HCT116 (cell line): ENCODE data around the gene SLC5A6. TPM values are rescaled to one million over a fixed set of nuclear protein-coding genes. Genes with fewer than 3 reads are reported as not detected.

Experiments used
- ATAC-seq: fragments of 200-7000 bp; cut with Tn5 transposase; 2 replicates; pipeline ENCODE4 v1.9.1; 2020; ENCODE audit warnings: mild to moderate bottlenecking, moderate library complexity
- BruUV-seq: library from RNA; stranded (reverse); fragments of 400-500 nt; replicated peaks from 2 replicates; lab custom pipeline; 2021; lab: Mats Ljungman, UMichigan
- CTCF ChIA-PET: fragments of 300-600 bp; sonication (Branson Sonifier 250); formaldehyde crosslinking; loops from one replicate; lab custom pipeline; 2021; ENCODE audit warnings: antibody characterized with exemption; lab: Charles Lee
- POLR2A ChIA-PET: fragments of 300-600, 350-600 bp; sonication (Branson Sonifier 250); formaldehyde crosslinking; loops from one replicate; lab custom pipeline; 2021; ENCODE audit warnings: antibody characterized with exemption; lab: Charles Lee
- RAD21 ChIA-PET, 2 experiments: fragments of 300-600 bp; sonication (Branson Sonifier 250); formaldehyde crosslinking; loops; one replicate each; lab custom pipeline; 2023; ENCODE audit warnings: low total read pairs in 2 of 2; ENCODE audit not compliant: uncharacterized antibody in 2 of 2, unreplicated experiment in 2 of 2, low non-redundant PET in 1 of 2; lab: Charles Lee
- DNase-seq: peaks from one replicate; pipeline ENCODE4 v3.0.0-alpha.2; 2010; ENCODE audit warnings: low read depth, low spot score
- H2AFZ ChIP-seq: fragments of 200-600 bp; shearing (Covaris generic), sonication (generic); 2 replicates; pipeline ENCODE4 v1.6.1; 2017; ENCODE audit warnings: low read depth, mixed run types, mixed read lengths, antibody characterized with exemption, low read length; ENCODE audit not compliant: poor library complexity, severe bottlenecking
- H3K27ac ChIP-seq: 2 replicates; pipeline ENCODE4 v1.5.1; 2012; ENCODE audit warnings: low read depth, low read length
- H3K27me3 ChIP-seq: fragments of 200-600 bp; sonication (generic); 2 replicates; pipeline ENCODE4 v1.6.1; 2016; ENCODE audit warnings: mixed run types, low read length, mixed read lengths; ENCODE audit not compliant: insufficient read depth
- H3K36me3 ChIP-seq, 2 experiments: fragments of 200-500 bp in 1 of 2; fragments of 200-600 bp in 1 of 2; sonication (Bioruptor generic) in 1 of 2; sonication (generic) in 1 of 2; 2 replicates each; pipeline versions ENCODE4 v1.5.1 to v1.6.1; 2014 to 2016; ENCODE audit warnings: low read length in 2 of 2, inconsistent platforms in 1 of 2, mixed read lengths in 1 of 2, mixed run types in 1 of 2; ENCODE audit not compliant: insufficient read depth in 2 of 2, control insufficient read depth in 1 of 2
- H3K4me1 ChIP-seq, 2 experiments: fragments of 200-600 bp in 1 of 2; sonication (generic) in 1 of 2; 2 replicates each; pipeline versions ENCODE4 v1.5.1 to v1.6.1; 2012 to 2017; ENCODE audit warnings: low read length in 2 of 2, inconsistent platforms in 1 of 2, mild to moderate bottlenecking in 1 of 2, mixed read lengths in 1 of 2, mixed run types in 1 of 2, moderate library complexity in 1 of 2; ENCODE audit not compliant: insufficient read depth in 2 of 2, control insufficient read depth in 1 of 2
- H3K4me2 ChIP-seq: fragments of 200-600 bp; sonication (generic); 2 replicates; pipeline ENCODE4 v1.6.1; 2017; ENCODE audit warnings: mixed run types, low read length, mixed read lengths
- H3K4me3 ChIP-seq, 2 experiments: fragments of 200-600 bp in 1 of 2; sonication (generic) in 1 of 2; replicated peaks in 1 of 2; 2 replicates each; pipeline ENCODE4 v1.5.1; 2011 to 2016; ENCODE audit warnings: low read length in 2 of 2, control low read depth in 1 of 2, low read depth in 1 of 2, mild to moderate bottlenecking in 1 of 2, mixed read lengths in 1 of 2, mixed run types in 1 of 2
- H3K79me2 ChIP-seq: fragments of 200-600 bp; sonication (generic); 2 replicates; pipeline ENCODE4 v1.6.1; 2017; ENCODE audit warnings: mild to moderate bottlenecking, mixed run types, low read length, moderate library complexity, mixed read lengths; ENCODE audit not compliant: insufficient read depth
- H3K9ac ChIP-seq: fragments of 200-600 bp; sonication (generic); 2 replicates; pipeline ENCODE4 v1.6.1; 2016; ENCODE audit warnings: low read length, mixed read lengths
- H3K9me2 ChIP-seq: fragments of 200-600 bp; sonication (generic), shearing (Covaris generic); 2 replicates; pipeline ENCODE4 v1.6.1; 2017; ENCODE audit warnings: mixed run types, mild to moderate bottlenecking, moderate library complexity; ENCODE audit not compliant: insufficient read depth
- H3K9me3 ChIP-seq, 2 experiments: fragments of 200-500 bp in 1 of 2; fragments of 200-600 bp in 1 of 2; sonication (Bioruptor generic) in 1 of 2; sonication (generic) in 1 of 2; 2 replicates each; pipeline ENCODE4 v1.6.1; 2014 to 2017; ENCODE audit warnings: low read length in 2 of 2, mixed read lengths in 2 of 2, inconsistent platforms in 1 of 2, low read depth in 1 of 2, mild to moderate bottlenecking in 1 of 2, mixed run types in 1 of 2, moderate library complexity in 1 of 2; ENCODE audit not compliant: control insufficient read depth in 1 of 2, insufficient read depth in 1 of 2
- H4K20me1 ChIP-seq: fragments of 200-600 bp; sonication (generic), shearing (Covaris generic); 2 replicates; pipeline ENCODE4 v1.6.1; 2017; ENCODE audit warnings: mixed run types, mild to moderate bottlenecking, moderate library complexity; ENCODE audit not compliant: insufficient read depth
- CTCF ChIP-seq, 3 experiments: fragments of 200-600 bp in 1 of 3; sonication (generic) in 1 of 3; IDR thresholded peaks in 2 of 3; conservative IDR thresholded peaks in 1 of 3; 2 replicates each; pipeline ENCODE4 v1.5.1; 2012 to 2017; ENCODE audit warnings: low read depth in 2 of 3, low read length in 2 of 3, antibody characterized with exemption in 1 of 3, borderline replicate concordance in 1 of 3, control low read depth in 1 of 3, mild to moderate bottlenecking in 1 of 3, mixed read lengths in 1 of 3, mixed run types in 1 of 3, moderate library complexity in 1 of 3; ENCODE audit not compliant: insufficient read depth in 1 of 3
- ELF1 ChIP-seq: IDR thresholded peaks from 2 replicates; pipeline ENCODE4 v1.6.1; 2012; ENCODE audit warnings: low read depth, borderline replicate concordance
- JUND ChIP-seq: IDR thresholded peaks from 2 replicates; pipeline ENCODE4 v1.6.1; 2012
- POLR2A ChIP-seq: IDR thresholded peaks from 2 replicates; pipeline ENCODE4 v1.7.0; 2011; ENCODE audit warnings: borderline replicate concordance; ENCODE audit not compliant: insufficient read depth, insufficient read length; ENCODE audit errors: extremely low read depth
- RAD21 ChIP-seq: IDR thresholded peaks from 2 replicates; pipeline ENCODE4 v1.6.1; 2012; ENCODE audit warnings: low read depth, mild to moderate bottlenecking
- SIN3A ChIP-seq: IDR thresholded peaks from 2 replicates; pipeline ENCODE4 v1.6.1; 2012; ENCODE audit warnings: low read depth
- SRF ChIP-seq: IDR thresholded peaks from 2 replicates; pipeline ENCODE4 v1.6.1; 2012; ENCODE audit warnings: low read depth
- ZNF274 ChIP-seq: fragments of 200-500 bp; sonication (Bioruptor generic); IDR thresholded peaks from 2 replicates; pipeline ENCODE4 v1.6.1; 2014; ENCODE audit warnings: mild to moderate bottlenecking, low read depth, low read length, inconsistent platforms
- intact Hi-C: fragments of 100-400 bp; cut with micrococcal nuclease; formaldehyde crosslinking; loops from 2 replicates; pipeline ENCODE4 v1.10.0; 2022
- total RNA-seq: library from RNA; stranded (reverse); gene quantifications from one replicate; pipeline ENCODE4 v1.2.1, GENCODE V29; 2021; ENCODE audit not compliant: unreplicated experiment

The SLC5A6 gene
- total RNA-seq, 1 experiment from 2014 or later = 55.4 TPM

GRCh38 chr2:27164960-27165763, 46.9 kb downstream of the SLC5A6 start:
- Histone ChIP-seq H3K79me2 (no peaks in the 10 kb centered on the region), H3K9me3 (no peaks in the 10 kb centered on the region), H3K27ac (no peak overlapping the region), H3K27me3 (no peaks in the 10 kb centered on the region), H2AFZ (no peak overlapping the region), H3K4me1 (peaks cover 0 to 6% of the 10 kb centered on the region in 2 experiments; a peak in 1 of 4 replicates), H3K9ac (no peak overlapping the region), H4K20me1 (no peaks in the 10 kb centered on the region), H3K4me3 (no peak overlapping the region), H3K36me3 (no peaks in the 10 kb centered on the region), H3K9me2 (no peaks in the 10 kb centered on the region), H3K4me2 (no peak overlapping the region)
- ATAC-seq (no peak), DNase-seq (no peak)
- POLR2A ChIA-PET = no interaction called here
- BruUV-seq = no TSS peak
- CTCF ChIA-PET = no interaction called here
- intact Hi-C loops = no loop called here
- RAD21 ChIA-PET = no interaction called here
- TF ChIP-seq RAD21 (no peak), POLR2A (no peak), SIN3A (no peak), SRF (no peak), JUND (no peak), ZNF274 (no peak), ELF1 (no peak)

- no peak overlapping the region for H2AFZ ChIP-seq
- H3K4me3 ChIP-seq = no peak overlapping the region
- ATAC-seq = no peak
- H3K9me3 ChIP-seq = no peaks in the 10 kb centered on the region
- ChIA-PET CTCF (interaction anchor here (1.7 kb wide), 1 partner anchor 7 kb away, joined by 5 read pairs; no protein-coding TSS in a partner anchor), RAD21 (no interaction called here), POLR2A (no interaction called here)
- no peak overlapping the region for H3K27ac ChIP-seq
- intact Hi-C loops = no loop called here
- no peak overlapping the region for H3K4me2 ChIP-seq
- no peaks in the 10 kb centered on the region for H3K27me3 ChIP-seq
- no TSS peak for BruUV-seq
- TF ChIP-seq CTCF (IDR thresholded peaks at IDR 0.05 in 2 of 3, conservative IDR thresholded peaks at IDR 0.05 in 1 of 3; ENCODE audit: borderline replicate concordance in 1 of 3, insufficient read depth in 1 of 3, low read depth in 2 of 3, low read length in 2 of 3) = no peak
- no peaks in the 10 kb centered on the region for H3K36me3 ChIP-seq
- no peaks in the 10 kb centered on the region for H3K79me2 ChIP-seq
- no peaks in the 10 kb centered on the region for H3K9me2 ChIP-seq
- no peak overlapping the region for H3K9ac ChIP-seq
- 0 out of 4 replicates have a peak, but pooled peaks cover 0 to 3% of the 10 kb centered on the region in 2 experiments for H3K4me1 ChIP-seq
- no peak for DNase-seq
- H4K20me1 ChIP-seq = no peaks in the 10 kb centered on the region
Observed at GRCh38 chr2:27162151-27163121, 49.6 kb downstream of the SLC5A6 start.
